ENCODE results near the gene RAD51B.

- no peak for TF ChIP-seq POLR2A (IDR thresholded peaks at IDR 0.05)
- TF ChIP-seq CTCF (IDR thresholded peaks at IDR 0.05): no peak
Observed at GRCh38 chr14:68604822-68605221, 785.2 kb downstream of the RAD51B start.

All from upper lobe of left lung (tissue), 4 donors.